Progenitor cell of endocrine pancreas (in vitro differentiated cells): ENCODE data around the gene CFAP65. TPM values are rescaled to one million over a fixed set of nuclear protein-coding genes. Genes with fewer than 3 reads are reported as not detected.

Source experiments
- DNase-seq: peaks from one replicate; pipeline ENCODE4 v3.0.0; 2021; ENCODE audit warnings: low spot score; ENCODE audit not compliant: unreplicated experiment
- H3K27ac Mint-ChIP-seq: 2 replicates; pipeline ENCODE4 v1.8.0; 2021; ENCODE audit warnings: mild to moderate bottlenecking, moderate library complexity, mixed read lengths
- H3K27me3 Mint-ChIP-seq: 2 replicates; pipeline ENCODE4 v1.8.0; 2021; ENCODE audit warnings: mixed read lengths
- H3K36me3 Mint-ChIP-seq: 2 replicates; pipeline ENCODE4 v1.8.0; 2022; ENCODE audit warnings: mixed read lengths; ENCODE audit not compliant: insufficient read depth
- H3K4me1 Mint-ChIP-seq: 2 replicates; pipeline ENCODE4 v1.8.0; 2021; ENCODE audit warnings: low read depth, mixed read lengths
- H3K4me3 Mint-ChIP-seq: 2 replicates; pipeline ENCODE4 v1.8.0; 2021; ENCODE audit warnings: low read depth, mild to moderate bottlenecking, moderate library complexity, mixed read lengths
- H3K9me3 Mint-ChIP-seq: 2 replicates; pipeline ENCODE4 v1.8.0; 2021; ENCODE audit warnings: low read depth, mixed read lengths
- CTCF ChIP-seq: fragments of 200-600 bp; sonication (generic); IDR thresholded peaks from one replicate; pipeline ENCODE4 v1.5.0; 2021; ENCODE audit warnings: antibody characterized with exemption, mild to moderate bottlenecking; ENCODE audit not compliant: unreplicated experiment
- total RNA-seq: library from RNA; stranded (reverse); gene quantifications from 2 replicates; pipeline ENCODE4 v1.2.1, GENCODE V29; 2021

The CFAP65 gene
- total RNA-seq, 1 donor from 2014 or later: 0.65 TPM

- no peaks in the 10 kb centered on the region for H3K9me3 Mint-ChIP-seq
- H3K27me3 Mint-ChIP-seq: peaks cover 75% of the 10 kb centered on the region
- no peak overlapping the region for H3K4me3 Mint-ChIP-seq
- DNase-seq: no peak
- TF ChIP-seq CTCF: no peak
- no peak overlapping the region for H3K27ac Mint-ChIP-seq
- peaks cover 3% of the 10 kb centered on the region for H3K4me1 Mint-ChIP-seq
- no peaks in the 10 kb centered on the region for H3K36me3 Mint-ChIP-seq
Measured at GRCh38 chr2:219037783-219038499, 3.4 kb downstream of the CFAP65 start.

- no peak overlapping the region for H3K4me3 Mint-ChIP-seq
- H3K9me3 Mint-ChIP-seq: no peaks in the 10 kb centered on the region
- H3K36me3 Mint-ChIP-seq: no peaks in the 10 kb centered on the region
- no peak for TF ChIP-seq CTCF
- no peaks in the 10 kb centered on the region for H3K4me1 Mint-ChIP-seq
- no peak overlapping the region for H3K27ac Mint-ChIP-seq
- no peak for DNase-seq
- peaks cover 62% of the 10 kb centered on the region for H3K27me3 Mint-ChIP-seq
Measured at GRCh38 chr2:219035942-219036341, 5.4 kb downstream of the CFAP65 start.

- H3K4me3 Mint-ChIP-seq: no peak overlapping the region
- H3K9me3 Mint-ChIP-seq: no peaks in the 10 kb centered on the region
- DNase-seq: no peak
- H3K4me1 Mint-ChIP-seq: no peaks in the 10 kb centered on the region
- no peak overlapping the region for H3K27ac Mint-ChIP-seq
- TF ChIP-seq CTCF: no peak
- H3K27me3 Mint-ChIP-seq: peaks cover 53% of the 10 kb centered on the region
- H3K36me3 Mint-ChIP-seq: no peaks in the 10 kb centered on the region
Measured at GRCh38 chr2:219034823-219035222, 6.5 kb downstream of the CFAP65 start.

- no peak for TF ChIP-seq CTCF
- Mint-ChIP-seq H3K27ac (no peak overlapping the region), H3K27me3 (peaks cover 50% of the 10 kb centered on the region), H3K36me3 (no peaks in the 10 kb centered on the region), H3K9me3 (no peaks in the 10 kb centered on the region), H3K4me3 (no peak overlapping the region), H3K4me1 (no peaks in the 10 kb centered on the region)
- no peak for DNase-seq
Measured at GRCh38 chr2:219032051-219032745, 9.1 kb downstream of the CFAP65 start.

GRCh38 chr2:219031005-219031738 lies 10.1 kb downstream of the CFAP65 start:
- Mint-ChIP-seq H3K36me3 (no peaks in the 10 kb centered on the region), H3K9me3 (no peaks in the 10 kb centered on the region), H3K27me3 (peaks cover 60% of the 10 kb centered on the region), H3K4me3 (no peak overlapping the region), H3K27ac (no peak overlapping the region), H3K4me1 (no peaks in the 10 kb centered on the region)
- no peak for DNase-seq
- no peak for TF ChIP-seq CTCF
